HCT116 (cell line): ENCODE results near the gene PANK4.

Experiments used
- CTCF ChIP-seq, 3 experiments: fragments of 200-600 bp in 1 of 3; sonication (generic) in 1 of 3; IDR thresholded peaks in 2 of 3; conservative IDR thresholded peaks in 1 of 3; 2 replicates each; pipeline ENCODE4 v1.5.1; 2012 to 2017; ENCODE audit warnings: low read depth in 2 of 3, low read length in 2 of 3, antibody characterized with exemption in 1 of 3, borderline replicate concordance in 1 of 3, control low read depth in 1 of 3, mild to moderate bottlenecking in 1 of 3, mixed read lengths in 1 of 3, mixed run types in 1 of 3, moderate library complexity in 1 of 3; ENCODE audit not compliant: insufficient read depth in 1 of 3
- EZH2 ChIP-seq: fragments of 200-600 bp; sonication (generic); IDR thresholded peaks from 2 replicates; pipeline ENCODE4 v1.6.1; 2017; ENCODE audit warnings: antibody characterized with exemption, mixed run types
- EZH2phosphoT487 ChIP-seq: fragments of 200-600 bp; IDR thresholded peaks from 2 replicates; pipeline ENCODE4 v1.6.1; 2018; ENCODE audit warnings: antibody characterized with exemption, borderline replicate concordance
- JUND ChIP-seq: IDR thresholded peaks from 2 replicates; pipeline ENCODE4 v1.6.1; 2012
- POLR2A ChIP-seq: IDR thresholded peaks from 2 replicates; pipeline ENCODE4 v1.7.0; 2011; ENCODE audit warnings: borderline replicate concordance; ENCODE audit not compliant: insufficient read depth, insufficient read length; ENCODE audit errors: extremely low read depth
- POLR2AphosphoS5 ChIP-seq: IDR thresholded peaks from 2 replicates; pipeline ENCODE4 v1.6.1; 2011; ENCODE audit warnings: mild to moderate bottlenecking, low read depth, low read length, moderate library complexity
- RAD21 ChIP-seq: IDR thresholded peaks from 2 replicates; pipeline ENCODE4 v1.6.1; 2012; ENCODE audit warnings: low read depth, mild to moderate bottlenecking
- REST ChIP-seq: IDR thresholded peaks from 2 replicates; pipeline ENCODE4 v1.6.1; 2012; ENCODE audit warnings: low read depth
- SIN3A ChIP-seq: IDR thresholded peaks from 2 replicates; pipeline ENCODE4 v1.6.1; 2012; ENCODE audit warnings: low read depth
- SP1 ChIP-seq: IDR thresholded peaks from 2 replicates; pipeline ENCODE4 v1.6.1; 2012; ENCODE audit warnings: low read depth
- YY1 ChIP-seq: IDR thresholded peaks from 2 replicates; pipeline ENCODE4 v1.6.1; 2011; ENCODE audit warnings: low read length, low read depth, moderate library complexity, mild to moderate bottlenecking; ENCODE audit not compliant: insufficient replicate concordance; ENCODE audit errors: extremely low read depth
- ZFX ChIP-seq: fragments of 450-650 bp; IDR thresholded peaks from 2 replicates; pipeline ENCODE4 v1.6.1; 2017

GRCh38 chr1:2561898-2562895 lies 35.8 kb upstream of the PANK4 start:
- peak in 2 of 3 experiments; percentile 58 to 74; a peak in 4 of 6 replicates for TF ChIP-seq CTCF (IDR thresholded peaks at IDR 0.05 in 2 of 3, conservative IDR thresholded peaks at IDR 0.05 in 1 of 3; ENCODE audit: borderline replicate concordance in 1 of 3, insufficient read depth in 1 of 3, low read depth in 2 of 3, low read length in 2 of 3)
- no peak for TF ChIP-seq POLR2A
- TF ChIP-seq EZH2, result no peak
- no peak for TF ChIP-seq SP1
- no peak for TF ChIP-seq REST
- no peak for TF ChIP-seq YY1
- TF ChIP-seq SIN3A, result no peak
- TF ChIP-seq EZH2phosphoT487, result no peak
- no peak; the same call in 1 of the 2 replicates for TF ChIP-seq RAD21
- TF ChIP-seq JUND, result no peak
- no peak for TF ChIP-seq POLR2AphosphoS5
- no peak for TF ChIP-seq ZFX
